Gastrocnemius medialis (tissue), 4 donors: ENCODE data around the gene EVI5.

Source experiments
- CTCF ChIP-seq, 5 experiments: fragments of 450-650 bp in 3 of 5; fragments of 200-600 bp in 2 of 5; sonication (generic) in 2 of 5; IDR thresholded peaks in 4 of 5; conservative IDR thresholded peaks in 1 of 5; 1 replicate in 4 of 5; 2 replicates in 1 of 5; pipeline ENCODE4 v1.5.1; 2016 to 2019; ENCODE audit warnings: antibody characterized with exemption in 5 of 5, mild to moderate bottlenecking in 3 of 5, moderate library complexity in 3 of 5
- POLR2A ChIP-seq, 2 donors: fragments of 450-650 bp; IDR thresholded peaks; one replicate each; pipeline ENCODE4 v1.6.1; 2017; ENCODE audit warnings: antibody characterized with exemption in 2 of 2, mild to moderate bottlenecking in 2 of 2, moderate library complexity in 2 of 2

GRCh38 chr1:92563457-92564216 lies 221.3 kb downstream of the EVI5 start:
- TF ChIP-seq CTCF (IDR thresholded peaks at IDR 0.05 in 4 of 5, conservative IDR thresholded peaks at IDR 0.05 in 1 of 5) (no peak), POLR2A (IDR thresholded peaks at IDR 0.05) (no peak)
